ENCODE measurements around the gene NINL.

NINL gene

DNA sequence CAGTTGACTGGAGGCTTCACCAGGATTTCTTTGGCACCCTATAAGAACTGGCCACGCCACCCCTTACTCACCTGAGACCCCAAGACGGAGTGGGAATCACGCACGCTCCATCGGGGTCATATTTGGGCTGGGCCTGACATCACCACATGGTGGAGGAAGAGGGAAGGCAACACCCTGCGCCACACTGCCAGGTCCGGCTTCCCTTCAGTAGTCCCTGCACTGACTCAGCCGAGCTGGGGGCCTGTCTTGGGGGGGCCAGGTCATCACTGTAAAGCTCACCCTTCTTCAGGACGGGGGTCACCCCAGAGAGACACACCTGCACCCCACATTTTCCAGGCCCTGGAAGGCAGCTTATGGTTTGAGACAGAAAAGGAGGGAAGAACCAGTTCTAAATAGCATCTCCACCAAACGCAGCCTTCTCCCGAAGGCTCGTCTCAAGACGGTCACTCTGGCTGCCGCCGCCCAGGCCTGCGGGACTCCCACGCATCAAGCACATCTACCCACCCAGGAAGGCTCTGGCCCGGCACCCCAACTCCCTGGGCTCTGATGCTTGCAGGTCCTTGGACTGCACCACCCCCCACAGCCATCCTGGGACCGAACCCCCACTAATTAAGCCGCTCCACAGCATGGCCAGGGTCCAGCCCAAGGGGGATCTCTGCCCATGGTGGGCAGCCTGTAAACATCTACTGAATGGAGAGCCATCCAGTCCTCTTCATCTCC lies 126.1 kb downstream of the NINL start:
- TF ChIP-seq, protein P1, sequence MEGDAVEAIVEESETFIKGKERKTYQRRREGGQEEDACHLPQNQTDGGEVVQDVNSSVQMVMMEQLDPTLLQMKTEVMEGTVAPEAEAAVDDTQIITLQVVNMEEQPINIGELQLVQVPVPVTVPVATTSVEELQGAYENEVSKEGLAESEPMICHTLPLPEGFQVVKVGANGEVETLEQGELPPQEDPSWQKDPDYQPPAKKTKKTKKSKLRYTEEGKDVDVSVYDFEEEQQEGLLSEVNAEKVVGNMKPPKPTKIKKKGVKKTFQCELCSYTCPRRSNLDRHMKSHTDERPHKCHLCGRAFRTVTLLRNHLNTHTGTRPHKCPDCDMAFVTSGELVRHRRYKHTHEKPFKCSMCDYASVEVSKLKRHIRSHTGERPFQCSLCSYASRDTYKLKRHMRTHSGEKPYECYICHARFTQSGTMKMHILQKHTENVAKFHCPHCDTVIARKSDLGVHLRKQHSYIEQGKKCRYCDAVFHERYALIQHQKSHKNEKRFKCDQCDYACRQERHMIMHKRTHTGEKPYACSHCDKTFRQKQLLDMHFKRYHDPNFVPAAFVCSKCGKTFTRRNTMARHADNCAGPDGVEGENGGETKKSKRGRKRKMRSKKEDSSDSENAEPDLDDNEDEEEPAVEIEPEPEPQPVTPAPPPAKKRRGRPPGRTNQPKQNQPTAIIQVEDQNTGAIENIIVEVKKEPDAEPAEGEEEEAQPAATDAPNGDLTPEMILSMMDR (IDR thresholded peaks at IDR 0.05; ENCODE audit: control insufficient read depth, extremely low read depth, insufficient read depth): no peak
- DNase-seq (ENCODE audit: low read depth): no peak
- no peak overlapping the region for H3K4me3 ChIP-seq (ENCODE audit: low read depth, low read length)

GRCh38 chr20:25457886-25458680 lies 127.2 kb downstream of the NINL start:
- TF ChIP-seq, protein P1 (IDR thresholded peaks at IDR 0.05; ENCODE audit: control insufficient read depth, extremely low read depth, insufficient read depth): no peak
- no peak for DNase-seq (ENCODE audit: low read depth)
- no peak overlapping the region for H3K4me3 ChIP-seq (ENCODE audit: low read depth, low read length)

- DNase-seq (ENCODE audit: low read depth): no peak
- TF ChIP-seq, protein P1 (IDR thresholded peaks at IDR 0.05; ENCODE audit: control insufficient read depth, extremely low read depth, insufficient read depth): no peak
- H3K4me3 ChIP-seq (ENCODE audit: low read depth, low read length): no peak overlapping the region
Measured at GRCh38 chr20:25454153-25454900, 131.0 kb downstream of the NINL start.

GRCh38 chr20:25453035-25453810 lies 132.1 kb downstream of the NINL start:
- peak; percentile 38 for DNase-seq (ENCODE audit: low read depth)
- TF ChIP-seq, protein P1 (IDR thresholded peaks at IDR 0.05; ENCODE audit: control insufficient read depth, extremely low read depth, insufficient read depth): no peak
- no peak overlapping the region for H3K4me3 ChIP-seq (ENCODE audit: low read depth, low read length)

GRCh38 chr20:25452333-25452732 lies 133.0 kb downstream of the NINL start:
- TF ChIP-seq, protein P1 (IDR thresholded peaks at IDR 0.05; ENCODE audit: control insufficient read depth, extremely low read depth, insufficient read depth): no peak
- no peak overlapping the region for H3K4me3 ChIP-seq (ENCODE audit: low read depth, low read length)
- no peak for DNase-seq (ENCODE audit: low read depth)

GRCh38 chr20:25447671-25448070 lies 137.7 kb downstream of the NINL start:
- TF ChIP-seq, protein P1 (IDR thresholded peaks at IDR 0.05; ENCODE audit: control insufficient read depth, extremely low read depth, insufficient read depth): no peak
- H3K4me3 ChIP-seq (ENCODE audit: low read depth, low read length): no peak overlapping the region
- DNase-seq (ENCODE audit: low read depth): no peak
